Esophagus squamous epithelium (tissue), 4 donors: ENCODE measurements around the gene SLC6A19.

Source experiments
- CTCF ChIP-seq, 6 experiments: fragments of 450-650 bp in 4 of 6; fragments of 200-600 bp in 2 of 6; sonication (generic) in 2 of 6; IDR thresholded peaks; one replicate each; pipeline ENCODE4 v1.5.1; 2016 to 2019; ENCODE audit warnings: antibody characterized with exemption in 6 of 6, mild to moderate bottlenecking in 4 of 6, moderate library complexity in 4 of 6
- POLR2A ChIP-seq, 4 donors: fragments of 450-650 bp; IDR thresholded peaks; one replicate each; pipeline ENCODE4 v1.6.1; 2017; ENCODE audit warnings: antibody characterized with exemption in 4 of 4, mild to moderate bottlenecking in 4 of 4, moderate library complexity in 3 of 4

- no peak for TF ChIP-seq CTCF (IDR thresholded peaks at IDR 0.05)
- no peak for TF ChIP-seq POLR2A (IDR thresholded peaks at IDR 0.05)
Observed at GRCh38 chr5:1182633-1183423, 18.6 kb upstream of the SLC6A19 start.
